GM18873 (cell line): ENCODE measurements around the gene SLC47A1.
"Not testable (repeated sequence)": the region's sequence is repeated elsewhere in the genome, so short reads cannot be mapped to it uniquely, and the experiment has no call there.

Experiments
- ATAC-seq: cut with Tn5 transposase; IDR thresholded peaks from one replicate; pipeline ENCODE4 v1.9.1; 2021; ENCODE audit warnings: mild to moderate bottlenecking, moderate library complexity, moderate number of reproducible peaks; ENCODE audit not compliant: unreplicated experiment, low FRiP score

SLC47A1 gene

GRCh38 chr17:19533718-19534561, at the start of gene SLC47A1:
SLC47A1 (plus strand) TSS chr17:19533854; CDS start chr17:19533940, 86 bp downstream.
- ATAC-seq, result no peak

- ATAC-seq, result no peak
These were observed 47.8 kb upstream of the SLC47A1 start for GRCh38 chr17:19485800-19486340.

GRCh38 chr17:19486351-19487023, 47.2 kb upstream of the SLC47A1 start:
- no peak for ATAC-seq

GRCh38 chr17:19487024-19487600, 46.5 kb upstream of the SLC47A1 start:
- no peak for ATAC-seq

- ATAC-seq, result no peak
These were observed 41.5 kb upstream of the SLC47A1 start for GRCh38 chr17:19492141-19492540.

GRCh38 chr17:19494961-19495806, 38.5 kb upstream of the SLC47A1 start:
- no peak for ATAC-seq

GRCh38 chr17:19495828-19496528, 37.7 kb upstream of the SLC47A1 start:
- ATAC-seq, result no peak

GRCh38 chr17:19497624-19498023, 36.0 kb upstream of the SLC47A1 start:
- no peak for ATAC-seq

GRCh38 chr17:19501219-19501618, 32.4 kb upstream of the SLC47A1 start:
- ATAC-seq, result no peak

GRCh38 chr17:19502517-19502916, 31.1 kb upstream of the SLC47A1 start:
- ATAC-seq, result no peak

- ATAC-seq, result not testable (repeated sequence)
These were observed 28.1 kb upstream of the SLC47A1 start for GRCh38 chr17:19505561-19505960.

- peak; percentile 64 for ATAC-seq
These were observed 25.7 kb upstream of the SLC47A1 start for GRCh38 chr17:19507775-19508576.

- no peak for ATAC-seq
These were observed 25.1 kb upstream of the SLC47A1 start for GRCh38 chr17:19508577-19508867.

GRCh38 chr17:19509281-19509852, 24.3 kb upstream of the SLC47A1 start:
- not testable (repeated sequence) for ATAC-seq

GRCh38 chr17:19510903-19511302, 22.8 kb upstream of the SLC47A1 start:
- ATAC-seq, result no peak

- no peak for ATAC-seq
These were observed 19.7 kb upstream of the SLC47A1 start for GRCh38 chr17:19513897-19514488.

- no peak for ATAC-seq
These were observed 16.0 kb upstream of the SLC47A1 start for GRCh38 chr17:19517699-19518098.
